ENCODE results near the gene SELENOO. TPM values are rescaled to one million over a fixed set of nuclear protein-coding genes. Genes with fewer than 3 reads are reported as not detected.

SELENOO gene, protein sequence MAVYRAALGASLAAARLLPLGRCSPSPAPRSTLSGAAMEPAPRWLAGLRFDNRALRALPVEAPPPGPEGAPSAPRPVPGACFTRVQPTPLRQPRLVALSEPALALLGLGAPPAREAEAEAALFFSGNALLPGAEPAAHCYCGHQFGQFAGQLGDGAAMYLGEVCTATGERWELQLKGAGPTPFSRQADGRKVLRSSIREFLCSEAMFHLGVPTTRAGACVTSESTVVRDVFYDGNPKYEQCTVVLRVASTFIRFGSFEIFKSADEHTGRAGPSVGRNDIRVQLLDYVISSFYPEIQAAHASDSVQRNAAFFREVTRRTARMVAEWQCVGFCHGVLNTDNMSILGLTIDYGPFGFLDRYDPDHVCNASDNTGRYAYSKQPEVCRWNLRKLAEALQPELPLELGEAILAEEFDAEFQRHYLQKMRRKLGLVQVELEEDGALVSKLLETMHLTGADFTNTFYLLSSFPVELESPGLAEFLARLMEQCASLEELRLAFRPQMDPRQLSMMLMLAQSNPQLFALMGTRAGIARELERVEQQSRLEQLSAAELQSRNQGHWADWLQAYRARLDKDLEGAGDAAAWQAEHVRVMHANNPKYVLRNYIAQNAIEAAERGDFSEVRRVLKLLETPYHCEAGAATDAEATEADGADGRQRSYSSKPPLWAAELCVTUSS
- total RNA-seq (2022) (28.6 and 29.5 TPM in 2 replicates), Bru-seq, nascent RNA (percentile 68 among the genes with signal in this experiment), BruChase-seq, experiment 1, labeled RNA remaining after a 6-hour chase (percentile 85 among the genes with signal in this experiment), BruChase-seq, experiment 2, labeled RNA remaining after a 2-hour chase (percentile 89 among the genes with signal in this experiment)
- long read RNA-seq, transcript SELENOO-201 (9 exons, 2,315 nt) = major isoform, 52 of 76 reads
- long read RNA-seq, partial matches to known transcripts = 6 of 76 reads
- long read RNA-seq, other reads (novel, unspliced or antisense) = 18 of 76 reads

DNA sequence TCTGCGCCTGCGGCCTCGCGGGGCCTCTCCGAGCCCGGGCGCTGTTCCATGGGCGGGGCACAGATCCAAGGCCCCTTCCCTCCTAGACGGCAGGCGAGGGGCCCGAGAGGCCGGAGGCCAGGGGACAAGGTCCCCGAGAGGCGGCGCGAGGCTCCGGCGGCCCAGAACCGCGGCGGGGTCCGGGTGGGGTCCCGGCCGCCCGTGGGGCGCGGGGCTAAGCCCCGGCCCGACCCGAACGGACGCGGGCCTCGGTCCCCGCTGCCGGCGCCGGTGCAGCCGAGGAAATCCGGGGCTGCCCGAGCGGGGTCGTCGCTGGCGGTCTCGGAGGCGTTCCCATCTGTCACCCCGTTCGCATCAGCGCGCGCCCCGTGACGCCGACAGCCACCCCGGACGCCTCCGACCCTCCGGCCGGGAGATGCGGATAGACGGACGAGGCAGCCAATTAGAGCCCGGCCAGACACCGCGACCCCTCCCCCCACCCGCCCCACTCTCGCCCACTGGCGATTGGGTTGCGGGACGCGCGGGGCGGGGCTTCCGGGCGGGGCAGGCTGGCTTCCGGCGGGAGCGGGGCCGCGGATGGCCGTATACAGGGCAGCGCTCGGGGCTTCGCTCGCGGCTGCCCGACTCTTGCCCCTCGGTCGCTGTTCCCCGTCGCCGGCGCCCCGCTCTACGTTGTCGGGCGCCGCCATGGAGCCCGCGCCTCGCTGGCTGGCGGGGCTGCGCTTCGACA, at the start of gene SELENOO:
SELENOO (plus strand) TSS at position 551 of the 730 bp plus-strand sequence; CDS start at position 577, 26 bp downstream.
- DNase-seq = peak; percentile 93
- BruUV-seq (replicated peaks) = TSS peak; percentile 69
- H3K4me1 Mint-ChIP-seq (ENCODE audit: low read depth, unreplicated experiment) = peaks cover 16% of the 10 kb centered on the region

DNA sequence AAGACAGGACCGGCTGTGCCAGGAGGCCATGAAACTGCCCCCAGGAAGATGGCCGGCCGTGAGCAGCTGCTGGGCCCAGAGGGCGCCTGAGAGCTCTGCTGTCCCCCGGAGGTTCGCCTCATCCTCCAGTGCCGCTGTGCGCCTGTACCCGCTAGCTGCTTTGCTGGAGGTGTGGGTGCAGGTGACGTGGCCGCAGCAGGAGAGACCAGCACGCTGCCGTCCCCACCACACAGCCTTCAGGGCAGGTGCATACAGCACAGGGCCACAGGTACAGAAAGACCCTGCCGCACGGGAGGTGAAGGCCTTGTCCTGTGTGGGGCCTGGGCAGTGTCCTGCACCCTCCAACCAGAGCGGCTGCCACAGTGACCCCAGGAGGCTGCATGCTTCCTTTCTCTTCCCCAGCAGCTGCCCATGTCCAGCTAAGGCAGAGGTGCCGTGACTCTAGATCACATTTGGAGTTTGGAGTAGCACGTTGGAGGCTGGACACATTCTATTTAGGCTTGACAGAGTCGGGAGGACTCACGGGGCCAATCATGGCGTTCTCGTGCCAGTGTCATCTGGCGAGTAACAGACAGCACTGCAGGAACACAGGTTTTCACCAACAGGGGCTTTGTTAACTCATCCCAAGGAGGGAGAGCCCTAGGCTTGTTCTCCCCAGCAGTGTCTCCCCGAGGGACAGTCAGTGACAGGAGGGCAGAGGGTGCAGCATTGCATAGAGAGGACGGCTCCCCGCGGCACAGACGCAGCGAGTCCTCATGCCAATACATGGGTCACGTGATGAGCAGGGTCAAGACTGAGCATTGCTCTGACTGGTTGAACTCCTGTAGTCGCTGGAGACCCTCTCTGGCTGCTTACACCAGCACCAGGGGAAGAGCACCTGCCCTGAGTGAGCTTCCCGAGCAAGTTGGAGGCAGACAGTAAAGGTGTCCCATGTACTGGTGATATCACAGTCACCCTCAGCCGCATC, 49.0 kb upstream of the SELENOO start:
- Mint-ChIP-seq H3K4me1 (ENCODE audit: low read depth, unreplicated experiment) (peaks cover 11% of the 10 kb centered on the region), H3K4me3 (ENCODE audit: low read depth, unreplicated experiment) (no peak overlapping the region), H3K27ac (ENCODE audit: unreplicated experiment) (no peak overlapping the region), H3K36me3 (ENCODE audit: insufficient read depth, unreplicated experiment) (no peaks in the 10 kb centered on the region), H3K9me3 (ENCODE audit: low read depth, unreplicated experiment) (no peaks in the 10 kb centered on the region), H3K27me3 (ENCODE audit: unreplicated experiment) (peaks cover 15% of the 10 kb centered on the region)
- TF ChIP-seq, protein P1, sequence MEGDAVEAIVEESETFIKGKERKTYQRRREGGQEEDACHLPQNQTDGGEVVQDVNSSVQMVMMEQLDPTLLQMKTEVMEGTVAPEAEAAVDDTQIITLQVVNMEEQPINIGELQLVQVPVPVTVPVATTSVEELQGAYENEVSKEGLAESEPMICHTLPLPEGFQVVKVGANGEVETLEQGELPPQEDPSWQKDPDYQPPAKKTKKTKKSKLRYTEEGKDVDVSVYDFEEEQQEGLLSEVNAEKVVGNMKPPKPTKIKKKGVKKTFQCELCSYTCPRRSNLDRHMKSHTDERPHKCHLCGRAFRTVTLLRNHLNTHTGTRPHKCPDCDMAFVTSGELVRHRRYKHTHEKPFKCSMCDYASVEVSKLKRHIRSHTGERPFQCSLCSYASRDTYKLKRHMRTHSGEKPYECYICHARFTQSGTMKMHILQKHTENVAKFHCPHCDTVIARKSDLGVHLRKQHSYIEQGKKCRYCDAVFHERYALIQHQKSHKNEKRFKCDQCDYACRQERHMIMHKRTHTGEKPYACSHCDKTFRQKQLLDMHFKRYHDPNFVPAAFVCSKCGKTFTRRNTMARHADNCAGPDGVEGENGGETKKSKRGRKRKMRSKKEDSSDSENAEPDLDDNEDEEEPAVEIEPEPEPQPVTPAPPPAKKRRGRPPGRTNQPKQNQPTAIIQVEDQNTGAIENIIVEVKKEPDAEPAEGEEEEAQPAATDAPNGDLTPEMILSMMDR (IDR thresholded peaks at IDR 0.05; ENCODE audit: unreplicated experiment) = no peak
- no TSS peak for BruUV-seq (replicated peaks)
- intact Hi-C loops (cut with micrococcal nuclease; ENCODE audit: unreplicated experiment) = no loop called here
- no peak for DNase-seq
- CTCF ChIA-PET = no interaction called here

More for the DNA sequence above, at the start of gene SELENOO:
- TF ChIP-seq, protein P1 (IDR thresholded peaks at IDR 0.05; ENCODE audit: unreplicated experiment) = no peak
- CTCF ChIA-PET = no interaction called here
- Mint-ChIP-seq H3K36me3 (ENCODE audit: insufficient read depth, unreplicated experiment) (peaks cover 81% of the 10 kb centered on the region), H3K4me3 (ENCODE audit: low read depth, unreplicated experiment) (peak within 1 kb of the TSS; percentile 76), H3K27ac (ENCODE audit: unreplicated experiment) (peak within 1 kb of the TSS; percentile 47), H3K9me3 (ENCODE audit: low read depth, unreplicated experiment) (no peaks in the 10 kb centered on the region), H3K27me3 (ENCODE audit: unreplicated experiment) (no peaks in the 10 kb centered on the region)
- intact Hi-C loops (cut with micrococcal nuclease; ENCODE audit: unreplicated experiment) = no loop called here

DNA sequence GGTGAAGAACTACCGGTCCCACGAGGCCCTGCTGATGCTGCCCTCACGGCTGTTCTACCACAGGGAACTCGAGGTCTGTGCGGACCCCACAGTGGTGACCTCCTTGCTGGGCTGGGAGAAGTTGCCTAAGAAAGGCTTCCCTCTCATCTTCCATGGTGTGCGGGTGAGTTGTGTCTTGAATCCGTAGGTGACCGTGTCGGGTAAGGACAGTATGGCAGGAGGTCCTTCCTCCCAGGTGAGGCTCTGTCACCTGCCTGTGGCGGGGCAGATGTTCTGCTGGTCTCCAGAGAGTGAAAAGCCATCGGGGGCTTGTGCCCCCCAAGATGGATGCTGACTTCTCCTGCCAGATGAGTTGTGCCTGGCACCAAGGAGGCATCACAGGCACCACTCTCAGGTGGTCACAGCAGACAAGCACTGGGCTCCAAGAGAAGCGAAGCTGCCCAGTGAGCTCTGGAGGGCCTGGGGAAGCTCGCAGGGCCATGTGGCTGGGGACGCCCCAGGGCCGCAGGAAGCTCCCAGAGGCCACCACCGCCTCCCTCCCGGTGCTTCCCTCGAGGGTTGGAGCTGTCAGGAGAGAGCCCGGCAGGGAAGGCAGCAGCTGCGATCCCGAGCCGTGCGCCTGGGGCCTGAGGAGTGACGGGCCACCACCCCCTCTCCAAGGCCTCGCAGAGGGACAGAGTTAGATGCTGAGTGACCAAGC, 47.6 kb upstream of the SELENOO start:
- no TSS peak for BruUV-seq (replicated peaks)
- peaks cover 15% of the 10 kb centered on the region for H3K27me3 Mint-ChIP-seq (ENCODE audit: unreplicated experiment)
- TF ChIP-seq, protein P1 (IDR thresholded peaks at IDR 0.05; ENCODE audit: unreplicated experiment) = no peak
- intact Hi-C loops (cut with micrococcal nuclease; ENCODE audit: unreplicated experiment) = no loop called here
- no peak overlapping the region for H3K27ac Mint-ChIP-seq (ENCODE audit: unreplicated experiment)
- no peaks in the 10 kb centered on the region for H3K9me3 Mint-ChIP-seq (ENCODE audit: low read depth, unreplicated experiment)
- no peak overlapping the region for H3K4me3 Mint-ChIP-seq (ENCODE audit: low read depth, unreplicated experiment)
- peaks cover 3% of the 10 kb centered on the region for H3K36me3 Mint-ChIP-seq (ENCODE audit: insufficient read depth, unreplicated experiment)
- DNase-seq = no peak
- CTCF ChIA-PET = interaction anchor here (0.7 kb wide), 1 partner anchor 18 kb away, joined by 7 read pairs; the partner anchor contains the start of gene PANX2
- peaks cover 9% of the 10 kb centered on the region for H3K4me1 Mint-ChIP-seq (ENCODE audit: low read depth, unreplicated experiment)

All from Calu3 (cell line).